Measurements from ENCODE around the gene ARRDC5.
"Not testable (repeated sequence)": the region's sequence is repeated elsewhere in the genome, so short reads cannot be mapped to it uniquely, and the experiment has no call there.

Gene ARRDC5

DNA sequence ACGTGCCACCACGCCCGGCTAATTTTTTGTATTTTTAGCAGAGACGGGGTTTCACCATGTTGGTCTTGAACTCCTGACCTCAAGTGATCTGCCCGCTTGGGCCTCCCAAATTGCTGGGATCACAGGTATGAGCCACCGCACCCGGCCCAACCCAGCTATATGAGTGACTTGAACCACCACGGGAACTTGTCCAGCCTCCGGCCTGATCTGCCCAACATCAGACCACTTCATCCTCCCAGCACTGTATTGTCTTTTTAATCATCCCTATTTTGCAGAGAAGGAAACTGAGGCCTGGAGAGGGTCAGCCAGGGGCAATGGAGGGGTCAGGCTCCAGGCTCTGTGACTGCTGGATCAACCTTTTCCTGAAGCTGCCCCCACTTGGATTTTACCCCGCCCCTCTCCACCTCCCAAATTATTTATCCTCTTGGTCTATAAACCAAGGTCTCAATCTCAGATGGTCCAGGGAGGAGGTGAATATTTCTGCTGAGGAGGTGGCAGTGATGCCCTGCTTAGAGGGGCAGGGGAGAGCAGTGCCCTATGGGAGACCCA, 34.3 kb downstream of the ARRDC5 start:
- no peak for DNase-seq (ENCODE audit: low spot score)
- TF ChIP-seq, protein P1, sequence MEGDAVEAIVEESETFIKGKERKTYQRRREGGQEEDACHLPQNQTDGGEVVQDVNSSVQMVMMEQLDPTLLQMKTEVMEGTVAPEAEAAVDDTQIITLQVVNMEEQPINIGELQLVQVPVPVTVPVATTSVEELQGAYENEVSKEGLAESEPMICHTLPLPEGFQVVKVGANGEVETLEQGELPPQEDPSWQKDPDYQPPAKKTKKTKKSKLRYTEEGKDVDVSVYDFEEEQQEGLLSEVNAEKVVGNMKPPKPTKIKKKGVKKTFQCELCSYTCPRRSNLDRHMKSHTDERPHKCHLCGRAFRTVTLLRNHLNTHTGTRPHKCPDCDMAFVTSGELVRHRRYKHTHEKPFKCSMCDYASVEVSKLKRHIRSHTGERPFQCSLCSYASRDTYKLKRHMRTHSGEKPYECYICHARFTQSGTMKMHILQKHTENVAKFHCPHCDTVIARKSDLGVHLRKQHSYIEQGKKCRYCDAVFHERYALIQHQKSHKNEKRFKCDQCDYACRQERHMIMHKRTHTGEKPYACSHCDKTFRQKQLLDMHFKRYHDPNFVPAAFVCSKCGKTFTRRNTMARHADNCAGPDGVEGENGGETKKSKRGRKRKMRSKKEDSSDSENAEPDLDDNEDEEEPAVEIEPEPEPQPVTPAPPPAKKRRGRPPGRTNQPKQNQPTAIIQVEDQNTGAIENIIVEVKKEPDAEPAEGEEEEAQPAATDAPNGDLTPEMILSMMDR (IDR thresholded peaks at IDR 0.05; ENCODE audit: extremely low read depth, insufficient read depth, missing control alignments): no peak
- in situ Hi-C loops (cut with MboI; ENCODE audit: low pct_unique_long_range_greater_than_20kb, low sequenced_read_pairs, unreplicated experiment): no loop called here

DNA sequence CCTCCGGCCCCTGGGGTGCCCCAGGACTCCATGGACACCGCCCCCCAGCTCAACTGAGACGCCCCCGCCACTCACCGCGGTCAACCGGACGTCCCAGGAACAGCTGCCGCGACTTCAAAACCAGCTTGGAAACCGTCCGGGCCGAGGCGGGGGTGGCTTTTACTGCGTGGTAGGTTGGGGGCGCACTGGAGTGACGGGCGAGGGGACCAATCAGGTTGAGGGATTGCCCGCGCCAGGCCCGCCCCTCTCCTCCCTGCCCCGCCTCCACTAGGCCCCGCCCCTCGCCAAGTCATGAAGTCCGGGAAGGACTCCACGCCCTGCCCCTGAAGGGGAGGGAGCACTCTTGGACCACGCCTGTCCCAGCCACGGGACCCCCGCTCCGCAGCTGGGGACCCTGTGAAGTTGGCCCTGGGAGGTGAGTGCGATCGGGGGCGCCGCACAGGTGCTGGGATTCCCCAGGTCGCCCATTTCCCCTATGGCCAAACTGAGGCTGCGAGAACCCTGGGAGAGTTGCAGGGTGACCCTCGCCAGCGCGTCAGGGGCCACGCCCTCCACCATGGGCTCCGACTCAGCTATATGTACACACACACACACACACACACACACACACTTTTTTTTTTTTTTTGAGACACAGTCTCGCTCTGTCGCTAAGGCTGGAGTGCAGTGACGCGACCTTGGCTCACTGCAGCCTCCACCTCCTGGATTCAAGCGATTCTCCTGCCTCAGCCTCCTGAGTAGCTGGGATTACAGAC, 35.0 kb downstream of the ARRDC5 start, which contains the start of gene PLIN3:
Gene PLIN3, minus strand, starts transcription at position 134 of the 752 bp plus-strand sequence. CDS start 6,273 bp downstream, outside the sequence.
- in situ Hi-C loops (cut with MboI; ENCODE audit: low pct_unique_long_range_greater_than_20kb, low sequenced_read_pairs, unreplicated experiment): no loop called here
- DNase-seq (ENCODE audit: low spot score): peak; percentile 99
- TF ChIP-seq, protein P1 (IDR thresholded peaks at IDR 0.05; ENCODE audit: extremely low read depth, insufficient read depth, missing control alignments): no peak

DNA sequence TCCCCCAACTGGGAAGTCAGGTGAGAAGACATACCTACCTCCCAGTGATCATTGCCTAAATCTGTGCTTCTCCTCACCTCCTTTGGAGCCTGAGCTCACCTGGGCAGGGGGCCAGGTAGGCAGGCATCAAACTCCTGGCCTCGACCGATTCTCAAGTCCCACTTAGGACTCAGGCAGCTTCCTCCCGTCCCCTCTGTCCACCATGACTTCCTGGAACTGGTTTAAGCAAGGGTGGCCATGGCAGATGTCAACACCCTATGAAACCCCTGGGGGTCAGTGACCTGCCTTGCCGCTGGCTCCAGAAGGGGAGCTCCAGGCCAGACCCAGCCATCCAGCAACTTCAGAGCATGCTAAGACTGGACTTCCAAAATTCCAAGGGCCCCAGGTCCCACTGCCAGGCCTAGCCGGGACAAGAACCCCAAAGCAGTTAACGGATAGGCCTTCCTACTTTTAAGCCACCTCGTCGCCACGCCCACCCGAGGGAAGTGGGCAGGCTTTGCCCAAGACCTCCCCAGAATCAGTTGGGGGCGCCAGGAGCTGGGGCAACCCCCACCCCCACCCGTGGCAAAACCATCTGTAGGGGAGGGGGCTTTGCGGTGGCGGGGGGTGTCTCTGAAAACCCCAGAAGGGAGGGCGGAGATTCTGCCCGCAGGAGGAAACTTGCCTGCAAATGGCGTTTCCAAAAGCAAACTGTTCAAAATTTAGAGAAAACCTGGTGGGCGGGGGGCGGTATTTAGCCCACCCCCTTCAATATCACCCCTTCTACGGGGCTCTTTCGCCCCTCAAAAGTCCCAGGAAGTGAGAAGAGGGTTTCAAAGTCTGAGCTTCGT, 35.9 kb downstream of the ARRDC5 start:
- TF ChIP-seq, protein P1 (IDR thresholded peaks at IDR 0.05; ENCODE audit: extremely low read depth, insufficient read depth, missing control alignments): no peak
- DNase-seq (ENCODE audit: low spot score): peak; percentile 61
- in situ Hi-C loops (cut with MboI; ENCODE audit: low pct_unique_long_range_greater_than_20kb, low sequenced_read_pairs, unreplicated experiment): no loop called here

DNA sequence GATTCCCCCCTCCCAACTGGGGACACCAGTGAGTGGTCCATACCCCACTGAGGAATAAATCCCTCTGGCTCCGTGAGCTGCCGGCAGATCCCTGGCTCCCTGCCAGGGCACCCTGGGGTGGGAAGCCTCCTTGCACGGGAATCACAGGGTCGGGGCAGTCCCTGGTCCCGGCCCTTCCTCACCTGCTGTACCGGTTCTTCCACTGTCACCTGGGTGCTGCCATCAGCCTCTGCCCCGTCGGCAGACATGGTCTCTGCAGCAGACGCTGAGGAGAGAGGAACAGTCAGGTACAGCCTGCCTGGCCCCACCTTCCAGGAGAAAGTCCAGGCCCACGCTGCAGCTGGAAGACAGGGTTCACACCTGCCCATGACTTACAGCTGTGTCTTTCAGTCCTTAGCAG, 41.5 kb downstream of the ARRDC5 start:
- no peak for DNase-seq (ENCODE audit: low spot score)
- in situ Hi-C loops (cut with MboI; ENCODE audit: low pct_unique_long_range_greater_than_20kb, low sequenced_read_pairs, unreplicated experiment): no loop called here
- TF ChIP-seq, protein P1 (IDR thresholded peaks at IDR 0.05; ENCODE audit: extremely low read depth, insufficient read depth, missing control alignments): no peak

DNA sequence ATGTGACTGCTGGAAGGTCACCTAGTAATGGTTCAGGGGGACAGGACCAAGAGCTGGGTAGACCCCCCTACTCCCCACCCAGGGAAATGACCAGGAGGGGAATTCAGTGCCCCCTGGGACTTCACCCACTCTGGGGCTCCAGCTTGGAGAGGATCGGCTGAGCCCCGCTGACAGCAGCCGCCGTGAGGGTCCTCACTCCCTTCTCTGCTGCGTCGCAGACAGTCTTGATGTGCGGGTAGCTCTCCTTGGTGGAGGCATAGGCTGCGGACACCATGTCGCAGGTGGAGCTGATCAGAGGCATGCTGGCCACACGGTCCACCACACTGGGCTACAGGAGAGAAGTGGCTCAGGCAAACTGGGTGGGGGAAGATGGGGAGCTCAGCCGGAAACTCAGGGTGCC, 43.0 kb downstream of the ARRDC5 start:
- in situ Hi-C loops (cut with MboI; ENCODE audit: low pct_unique_long_range_greater_than_20kb, low sequenced_read_pairs, unreplicated experiment): no loop called here
- TF ChIP-seq, protein P1 (IDR thresholded peaks at IDR 0.05; ENCODE audit: extremely low read depth, insufficient read depth, missing control alignments): no peak
- DNase-seq (ENCODE audit: low spot score): no peak

DNA sequence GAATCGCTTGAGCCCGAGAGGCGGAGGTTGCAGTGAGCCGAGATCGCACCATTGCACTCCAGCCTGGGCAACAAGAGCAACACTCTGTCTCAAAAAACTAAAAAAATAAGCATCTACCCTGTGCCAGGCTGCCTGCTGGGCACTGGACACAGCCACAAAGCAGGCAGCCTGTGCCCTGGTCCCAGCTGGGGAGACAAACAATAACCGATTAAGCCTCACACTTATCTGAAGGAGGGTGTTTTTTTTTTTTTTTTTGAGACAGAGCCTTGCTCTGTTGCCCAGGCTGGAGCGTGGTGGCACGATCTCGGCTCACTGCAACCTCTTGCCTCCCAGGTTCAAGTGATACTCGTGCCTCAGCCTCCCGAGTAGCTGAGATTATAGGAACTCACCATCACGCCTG, 46.2 kb downstream of the ARRDC5 start:
- in situ Hi-C loops (cut with MboI; ENCODE audit: low pct_unique_long_range_greater_than_20kb, low sequenced_read_pairs, unreplicated experiment); DNase-seq (ENCODE audit: low spot score): not testable (repeated sequence)

DNA sequence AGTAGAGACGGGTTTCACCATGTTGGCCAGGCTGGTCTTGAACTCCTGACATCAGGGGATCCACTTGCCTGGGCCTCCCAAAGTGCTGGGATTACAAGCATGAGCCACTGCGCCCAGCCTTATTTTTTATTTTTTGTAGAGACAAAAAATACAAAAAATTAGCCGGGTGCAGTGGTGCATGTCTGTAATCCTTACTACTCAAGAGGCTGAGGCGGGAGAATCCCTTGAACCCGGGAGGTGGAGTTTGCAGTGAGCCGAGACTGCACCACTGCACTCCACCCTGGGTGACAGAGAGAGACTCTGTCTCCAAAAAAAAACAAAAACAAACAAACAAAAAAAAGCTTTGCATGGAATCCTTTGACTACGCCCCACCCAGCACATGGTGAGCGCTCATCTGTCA, 49.2 kb downstream of the ARRDC5 start:
- DNase-seq (ENCODE audit: low spot score); in situ Hi-C loops (cut with MboI; ENCODE audit: low pct_unique_long_range_greater_than_20kb, low sequenced_read_pairs, unreplicated experiment): not testable (repeated sequence)
